ENCODE data around the gene PKHD1. TPM values are rescaled to one million over a fixed set of nuclear protein-coding genes. Genes with fewer than 3 reads are reported as not detected.

The PKHD1 gene
- total and polyA plus RNA-seq, 2 of the 13 experiments (the other 11 are each of a cell fraction or from before 2014, with no cell fraction given), result 0.01 to 0.13 TPM

GRCh38 chr6:52042141-52042885, 45.1 kb downstream of the PKHD1 start:
- H4K20me1 ChIP-seq (ENCODE audit: insufficient read depth, low read length), result no peaks in the 10 kb centered on the region
- no peak overlapping the region for H3K4me3 ChIP-seq (replicated peaks in 1 of 3; ENCODE audit: insufficient read depth in 1 of 3, low read depth in 2 of 3, low read length in 3 of 3)
- ATAC-seq (no peak), DNase-seq (ENCODE audit: low spot score) (no peak), FAIRE-seq (no peak)
- no peak overlapping the region for H3K27ac ChIP-seq (ENCODE audit: extremely low read length, insufficient read depth, low read length)
- H3K9ac ChIP-seq (ENCODE audit: insufficient read depth, low read depth, low read length), result no peak overlapping the region
- no peak overlapping the region for H2AFZ ChIP-seq (ENCODE audit: low read length)
- in situ Hi-C loops (cut with HindIII; ENCODE audit: extremely low pct_ligation_motif_present, low pct_unique_long_range_greater_than_20kb) (no loop called here), intact Hi-C loops (cut with micrococcal nuclease; ENCODE audit: unreplicated experiment) (no loop called here)
- H3K27me3 ChIP-seq (ENCODE audit: control insufficient read depth in 1 of 2, insufficient read depth in 2 of 2, low read length in 2 of 2), result no peaks in the 10 kb centered on the region; a peak in 1 of 5 replicates
- H3K9me3 ChIP-seq (ENCODE audit: low read length), result no peaks in the 10 kb centered on the region
- POLR2A ChIA-PET, result no interaction called here
- no peak overlapping the region for H3K4me2 ChIP-seq (ENCODE audit: low read depth, low read length)
- H3K79me2 ChIP-seq (ENCODE audit: insufficient read depth, low read length), result no peaks in the 10 kb centered on the region
- 40% methylated on average over 2 of the region's 2 CpGs for WGBS (ENCODE audit: low lambda C conversion rate)
- TF ChIP-seq ZNF556 (CRISPR knock-in tag; IDR thresholded peaks at IDR 0.05; ENCODE audit: borderline replicate concordance) (no peak), ATF7-NPFF (CRISPR knock-in tag; IDR thresholded peaks at IDR 0.05; ENCODE audit: low read depth) (no peak), DMTF1 (CRISPR knock-in tag; IDR thresholded peaks at IDR 0.05) (no peak), ZNF713 (CRISPR knock-in tag; IDR thresholded peaks at IDR 0.05) (no peak), ZNF382 (CRISPR knock-in tag; IDR thresholded peaks at IDR 0.05; ENCODE audit: borderline replicate concordance) (no peak), HBP1 (CRISPR knock-in tag; IDR thresholded peaks at IDR 0.05; ENCODE audit: low read depth) (no peak), PPARG (CRISPR knock-in tag; conservative IDR thresholded peaks at IDR 0.05) (no peak), ZBTB42 (CRISPR knock-in tag; IDR thresholded peaks at IDR 0.05) (no peak), KDM5B (CRISPR knock-in tag; IDR thresholded peaks at IDR 0.05; ENCODE audit: borderline replicate concordance) (no peak), ZNF569 (CRISPR knock-in tag; IDR thresholded peaks at IDR 0.05; ENCODE audit: borderline replicate concordance) (no peak)
- CTCF ChIA-PET (ENCODE audit: low intra/inter-chr PET ratio, low total read pairs), result no interaction called here
- H3K36me3 ChIP-seq (replicated peaks in 1 of 2; ENCODE audit: control insufficient read depth in 1 of 2, insufficient read depth in 2 of 2, low read length in 2 of 2), result no peaks in the 10 kb centered on the region
- H3K4me1 ChIP-seq (ENCODE audit: insufficient read depth, low read length), result no peaks in the 10 kb centered on the region
- no TSS peak for BruUV-seq (replicated peaks)

All from HepG2 (cell line).